Measurements from ENCODE around the gene SKOR2.

GRCh38 chr18:47284721-47285395, 33.4 kb upstream of the SKOR2 start:
- TF ChIP-seq CTCF (IDR thresholded peaks at IDR 0.05 in 2 of 3, conservative IDR thresholded peaks at IDR 0.05 in 1 of 3; ENCODE audit: borderline replicate concordance in 1 of 3, insufficient read depth in 1 of 3, low read depth in 2 of 3, low read length in 2 of 3) (no peak), ATF3 (IDR thresholded peaks at IDR 0.05) (no peak), EZH2 (IDR thresholded peaks at IDR 0.05) (no peak), POLR2A (IDR thresholded peaks at IDR 0.05; ENCODE audit: borderline replicate concordance, extremely low read depth, insufficient read depth, insufficient read length) (no peak), YY1 (IDR thresholded peaks at IDR 0.05; ENCODE audit: extremely low read depth, insufficient replicate concordance, low read depth, low read length) (no peak), SIN3A (IDR thresholded peaks at IDR 0.05; ENCODE audit: low read depth) (no peak)

Measured in HCT116 (cell line).